CD4-positive, alpha-beta T cell treated with Interleukin-15 for 4 hours (primary cell): Measurements from ENCODE around the gene LGALS4.
A peak's percentile ranks its signal among the peaks of the same experiment; 100 is the strongest.
"Not testable (repeated sequence)": the region's sequence is repeated elsewhere in the genome, so short reads cannot be mapped to it uniquely, and the experiment has no call there.

Experiments
- DNase-seq: peaks from one replicate; pipeline ENCODE4 v3.0.0-alpha.2; 2020; ENCODE audit warnings: low spot score

The LGALS4 gene

GRCh38 chr19:38770228-38770948, 42.4 kb downstream of the LGALS4 start:
- not testable (repeated sequence) for DNase-seq

GRCh38 chr19:38769635-38770211, 43.0 kb downstream of the LGALS4 start:
- DNase-seq: peak; percentile 91

GRCh38 chr19:38766276-38767047, 46.3 kb downstream of the LGALS4 start:
- DNase-seq: no peak

GRCh38 chr19:38765214-38765613, 47.5 kb downstream of the LGALS4 start:
- DNase-seq: no peak

- no peak for DNase-seq
Measured at GRCh38 chr19:38763795-38764220, 48.9 kb downstream of the LGALS4 start.

- not testable (repeated sequence) for DNase-seq
Measured at GRCh38 chr19:38761884-38762389, 50.8 kb downstream of the LGALS4 start.

- not testable (repeated sequence) for DNase-seq
Measured at GRCh38 chr19:38760805-38761517, 51.8 kb downstream of the LGALS4 start.

- DNase-seq: no peak
Measured at GRCh38 chr19:38759590-38760003, 53.1 kb downstream of the LGALS4 start.

GRCh38 chr19:38754196-38754595, 58.5 kb downstream of the LGALS4 start:
- DNase-seq: not testable (repeated sequence)

- not testable (repeated sequence) for DNase-seq
Measured at GRCh38 chr19:38753783-38754182, 59.0 kb downstream of the LGALS4 start.
